Vagina (tissue), 2 donors: ENCODE measurements around the gene RNU1-3.
"Not testable (repeated sequence)": the region's sequence is repeated elsewhere in the genome, so short reads cannot be mapped to it uniquely, and the experiment has no call there.

Experiments
- POLR2A ChIP-seq, 2 donors: fragments of 450-650 bp; IDR thresholded peaks; one replicate each; pipeline ENCODE4 v1.6.1; 2017; ENCODE audit warnings: antibody characterized with exemption in 2 of 2, mild to moderate bottlenecking in 2 of 2, moderate library complexity in 2 of 2
- POLR2AphosphoS5 ChIP-seq, 2 donors: sonication (generic); formaldehyde crosslinking; IDR thresholded peaks; one replicate each; pipeline ENCODE4 v1.9.0; 2017; ENCODE audit warnings: antibody characterized with exemption in 2 of 2, mild to moderate bottlenecking in 2 of 2, low read depth in 1 of 2; ENCODE audit not compliant: insufficient read depth in 1 of 2
- TF ChIP-seq, protein P1 (sequence below), 3 experiments: fragments of 450-650 bp in 2 of 3; fragments of 200-600 bp in 1 of 3; sonication (generic) in 1 of 3; IDR thresholded peaks; one replicate each; pipeline ENCODE4 v1.5.1; 2017 to 2019; ENCODE audit warnings: antibody characterized with exemption in 3 of 3, mild to moderate bottlenecking in 2 of 3, moderate library complexity in 2 of 3

DNA sequence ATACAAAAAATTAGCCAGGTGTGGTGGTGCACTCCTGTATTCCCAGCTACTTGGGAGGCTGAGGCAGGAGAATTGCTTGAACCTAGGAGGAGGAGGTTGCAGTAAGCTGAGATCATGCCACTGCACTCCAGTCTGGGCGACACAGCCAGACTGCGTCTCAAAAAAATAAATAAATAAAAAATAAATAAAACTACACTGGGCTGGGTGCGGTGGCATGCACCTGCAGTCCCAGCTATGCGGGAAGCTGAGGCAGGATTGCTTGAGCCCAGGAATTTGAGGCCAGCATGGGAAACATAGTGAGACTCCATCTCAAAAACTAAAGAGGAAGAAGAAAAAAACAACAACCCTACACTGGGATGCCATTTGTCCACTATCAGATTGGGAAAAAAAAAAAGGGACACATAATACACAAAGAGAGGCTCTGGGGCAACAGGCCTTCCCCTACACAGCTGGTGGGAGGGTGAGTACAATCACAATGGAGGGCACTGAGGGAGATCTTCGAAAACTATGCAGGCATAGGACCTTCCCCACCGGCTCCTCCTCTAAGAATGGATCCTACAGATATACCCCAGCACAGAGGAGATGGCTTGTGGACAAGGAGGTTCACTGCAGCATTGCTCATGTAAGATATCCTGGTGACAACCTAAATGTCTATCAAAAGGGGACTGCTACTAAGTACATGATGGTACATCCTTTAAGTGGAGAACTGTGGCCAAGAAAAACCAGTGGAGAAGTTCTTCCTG lies 33.0 kb downstream of the RNU1-3 start:
- TF ChIP-seq, protein P1, sequence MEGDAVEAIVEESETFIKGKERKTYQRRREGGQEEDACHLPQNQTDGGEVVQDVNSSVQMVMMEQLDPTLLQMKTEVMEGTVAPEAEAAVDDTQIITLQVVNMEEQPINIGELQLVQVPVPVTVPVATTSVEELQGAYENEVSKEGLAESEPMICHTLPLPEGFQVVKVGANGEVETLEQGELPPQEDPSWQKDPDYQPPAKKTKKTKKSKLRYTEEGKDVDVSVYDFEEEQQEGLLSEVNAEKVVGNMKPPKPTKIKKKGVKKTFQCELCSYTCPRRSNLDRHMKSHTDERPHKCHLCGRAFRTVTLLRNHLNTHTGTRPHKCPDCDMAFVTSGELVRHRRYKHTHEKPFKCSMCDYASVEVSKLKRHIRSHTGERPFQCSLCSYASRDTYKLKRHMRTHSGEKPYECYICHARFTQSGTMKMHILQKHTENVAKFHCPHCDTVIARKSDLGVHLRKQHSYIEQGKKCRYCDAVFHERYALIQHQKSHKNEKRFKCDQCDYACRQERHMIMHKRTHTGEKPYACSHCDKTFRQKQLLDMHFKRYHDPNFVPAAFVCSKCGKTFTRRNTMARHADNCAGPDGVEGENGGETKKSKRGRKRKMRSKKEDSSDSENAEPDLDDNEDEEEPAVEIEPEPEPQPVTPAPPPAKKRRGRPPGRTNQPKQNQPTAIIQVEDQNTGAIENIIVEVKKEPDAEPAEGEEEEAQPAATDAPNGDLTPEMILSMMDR (IDR thresholded peaks at IDR 0.05) = not testable (repeated sequence)
- TF ChIP-seq POLR2AphosphoS5 (IDR thresholded peaks at IDR 0.05; ENCODE audit: insufficient read depth in 1 of 2, low read depth in 1 of 2); POLR2A (IDR thresholded peaks at IDR 0.05): not testable (repeated sequence)
